ENCODE data around the gene VTI1A. TPM values are rescaled to one million over a fixed set of nuclear protein-coding genes. Genes with fewer than 3 reads are reported as not detected.

The VTI1A gene
- total RNA-seq, 2 donors from 2014 or later, result 58.8 to 65.0 TPM

- H3K27me3 Mint-ChIP-seq, result no peaks in the 10 kb centered on the region
- no peak for DNase-seq
- H3K36me3 Mint-ChIP-seq (ENCODE audit: low read depth), result peaks cover 7% of the 10 kb centered on the region
- no peak for ATAC-seq
- H3K4me3 Mint-ChIP-seq, result no peak overlapping the region
- H3K27ac Mint-ChIP-seq, result no peak overlapping the region
- no peaks in the 10 kb centered on the region for H3K9me3 ChIP-seq (ENCODE audit: control insufficient read depth, low read length, poor library complexity, severe bottlenecking)
- peaks cover 6% of the 10 kb centered on the region for H3K4me1 Mint-ChIP-seq
These were observed 369.0 kb downstream of the VTI1A start for GRCh38 chr10:112816033-112816430.

GRCh38 chr10:112816891-112817290 is 369.9 kb downstream of the VTI1A start:
- H3K36me3 Mint-ChIP-seq (ENCODE audit: low read depth), result peaks cover 7% of the 10 kb centered on the region

DNA sequence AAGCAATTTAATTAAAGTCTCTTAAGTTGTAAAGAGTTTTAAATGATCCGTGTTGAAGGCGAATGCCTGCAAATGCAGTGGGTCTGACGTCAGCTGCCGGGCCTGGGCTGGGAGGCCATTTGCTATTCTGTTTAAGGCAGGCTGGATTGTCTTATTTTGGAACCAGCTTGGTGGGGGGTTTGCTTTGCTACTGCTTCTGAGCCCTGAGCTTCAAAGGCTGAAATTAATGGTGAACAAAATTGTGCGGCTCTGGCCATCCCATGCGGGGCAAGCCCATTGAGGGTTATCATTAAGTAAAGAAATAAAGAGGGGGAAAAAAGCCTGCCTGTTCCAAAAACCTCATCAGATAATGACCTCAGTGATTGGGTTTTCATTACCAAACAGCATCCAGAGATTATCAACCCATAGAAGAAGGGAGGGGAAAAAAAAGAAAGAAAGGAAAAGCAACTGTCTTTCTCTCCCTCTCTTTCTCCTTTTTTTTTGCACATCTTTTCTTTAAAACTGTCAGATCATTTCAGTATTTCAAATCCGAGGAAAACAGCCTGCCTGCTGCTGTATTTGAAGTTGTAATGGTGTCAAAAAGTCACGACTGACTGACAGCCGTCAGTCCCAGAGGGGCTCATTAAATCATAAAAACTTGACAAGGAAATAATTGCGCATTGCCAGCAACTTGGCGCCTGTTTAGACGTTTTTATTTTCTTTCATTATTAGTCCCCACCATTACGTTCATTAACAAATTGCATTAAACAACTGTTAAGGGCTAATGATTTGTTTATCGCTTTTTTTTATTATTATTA is 371.2 kb downstream of the VTI1A start:
- no peaks in the 10 kb centered on the region for H3K9me3 ChIP-seq (ENCODE audit: control insufficient read depth, low read length, poor library complexity, severe bottlenecking)
- Mint-ChIP-seq H3K27me3 (no peaks in the 10 kb centered on the region), H3K27ac (no peak overlapping the region), H3K36me3 (ENCODE audit: low read depth) (peaks cover 11% of the 10 kb centered on the region), H3K4me1 (peaks cover 2% of the 10 kb centered on the region), H3K4me3 (no peak overlapping the region)
- ATAC-seq (no peak), DNase-seq (no peak)

More at GRCh38 chr10:112816891-112817290, 369.9 kb downstream of the VTI1A start:
- Mint-ChIP-seq H3K27ac (no peak overlapping the region), H3K4me1 (peaks cover 6% of the 10 kb centered on the region), H3K4me3 (no peak overlapping the region), H3K27me3 (no peaks in the 10 kb centered on the region)
- no peaks in the 10 kb centered on the region for H3K9me3 ChIP-seq (ENCODE audit: control insufficient read depth, low read length, poor library complexity, severe bottlenecking)
- ATAC-seq (no peak), DNase-seq (no peak)

GRCh38 chr10:112819231-112819630 is 372.2 kb downstream of the VTI1A start:
- no peak for ATAC-seq
- H3K27ac Mint-ChIP-seq, result no peak overlapping the region
- no peak overlapping the region for H3K4me3 Mint-ChIP-seq
- peaks cover 2% of the 10 kb centered on the region for H3K4me1 Mint-ChIP-seq
- no peaks in the 10 kb centered on the region for H3K9me3 ChIP-seq (ENCODE audit: control insufficient read depth, low read length, poor library complexity, severe bottlenecking)
- H3K36me3 Mint-ChIP-seq (ENCODE audit: low read depth), result peaks cover 9% of the 10 kb centered on the region
- DNase-seq, result no peak
- H3K27me3 Mint-ChIP-seq, result no peaks in the 10 kb centered on the region

- peaks cover 9% of the 10 kb centered on the region for H3K36me3 Mint-ChIP-seq (ENCODE audit: low read depth)
- H3K4me3 Mint-ChIP-seq, result no peak overlapping the region
- no peaks in the 10 kb centered on the region for H3K27me3 Mint-ChIP-seq
These were observed 373.3 kb downstream of the VTI1A start for GRCh38 chr10:112820320-112820719.

GRCh38 chr10:112821038-112821437 is 374.0 kb downstream of the VTI1A start:
- peaks cover 2% of the 10 kb centered on the region for H3K4me1 Mint-ChIP-seq
- no peak overlapping the region for H3K27ac Mint-ChIP-seq
- no peaks in the 10 kb centered on the region for H3K9me3 ChIP-seq (ENCODE audit: control insufficient read depth, low read length, poor library complexity, severe bottlenecking)
- no peak for DNase-seq
- ATAC-seq, result no peak
- H3K36me3 Mint-ChIP-seq (ENCODE audit: low read depth), result peaks cover 4% of the 10 kb centered on the region
- H3K27me3 Mint-ChIP-seq, result no peaks in the 10 kb centered on the region
- no peak overlapping the region for H3K4me3 Mint-ChIP-seq

More at GRCh38 chr10:112820320-112820719, 373.3 kb downstream of the VTI1A start:
- Mint-ChIP-seq H3K4me1 (peaks cover 2% of the 10 kb centered on the region), H3K27ac (no peak overlapping the region)
- ATAC-seq (no peak), DNase-seq (no peak)
- H3K9me3 ChIP-seq (ENCODE audit: control insufficient read depth, low read length, poor library complexity, severe bottlenecking), result no peaks in the 10 kb centered on the region

- no peak overlapping the region for H3K27ac Mint-ChIP-seq
- H3K36me3 Mint-ChIP-seq (ENCODE audit: low read depth), result peaks cover 4% of the 10 kb centered on the region
- no peak overlapping the region for H3K4me3 Mint-ChIP-seq
- DNase-seq, result no peak
- H3K4me1 Mint-ChIP-seq, result peaks cover 2% of the 10 kb centered on the region
- H3K9me3 ChIP-seq (ENCODE audit: control insufficient read depth, low read length, poor library complexity, severe bottlenecking), result no peaks in the 10 kb centered on the region
- no peak for ATAC-seq
- no peaks in the 10 kb centered on the region for H3K27me3 Mint-ChIP-seq
These were observed 374.6 kb downstream of the VTI1A start for GRCh38 chr10:112821663-112822062.

DNA sequence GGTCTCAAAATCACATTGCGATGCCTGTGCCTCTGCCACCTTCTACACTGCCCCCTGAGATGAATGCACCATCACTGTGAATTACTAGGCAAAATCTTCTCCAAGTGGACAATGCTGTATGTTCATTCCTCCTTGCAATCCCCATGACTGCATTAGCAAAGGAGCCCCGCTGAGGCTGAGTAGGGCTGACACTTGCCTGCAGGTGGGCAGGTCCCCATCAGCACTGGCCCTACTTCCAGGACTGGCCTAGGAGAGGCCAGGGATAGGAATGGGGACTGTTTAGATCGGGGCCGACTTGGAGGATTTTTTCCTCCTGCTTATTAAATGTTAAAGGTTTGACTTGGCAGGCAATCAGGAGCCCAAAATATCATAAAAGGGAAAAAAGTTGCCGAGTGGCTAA is 376.0 kb downstream of the VTI1A start:
- Mint-ChIP-seq H3K4me3 (no peak overlapping the region), H3K36me3 (ENCODE audit: low read depth) (peaks cover 4% of the 10 kb centered on the region)
- ATAC-seq, result no peak

GRCh38 chr10:112823604-112824003 is 376.6 kb downstream of the VTI1A start:
- ATAC-seq (no peak), DNase-seq (no peak)
- Mint-ChIP-seq H3K27ac (no peak overlapping the region), H3K36me3 (ENCODE audit: low read depth) (peaks cover 4% of the 10 kb centered on the region), H3K4me3 (no peak overlapping the region), H3K4me1 (peaks cover 2% of the 10 kb centered on the region), H3K27me3 (no peaks in the 10 kb centered on the region)
- H3K9me3 ChIP-seq (ENCODE audit: control insufficient read depth, low read length, poor library complexity, severe bottlenecking), result no peaks in the 10 kb centered on the region

More for the DNA sequence above, 376.0 kb downstream of the VTI1A start:
- peaks cover 2% of the 10 kb centered on the region for H3K4me1 Mint-ChIP-seq
- H3K27ac Mint-ChIP-seq, result no peak overlapping the region
- H3K27me3 Mint-ChIP-seq, result no peaks in the 10 kb centered on the region
- DNase-seq, result no peak
- H3K9me3 ChIP-seq (ENCODE audit: control insufficient read depth, low read length, poor library complexity, severe bottlenecking), result no peaks in the 10 kb centered on the region

- peaks cover 4% of the 10 kb centered on the region for H3K36me3 Mint-ChIP-seq (ENCODE audit: low read depth)
These were observed 379.1 kb downstream of the VTI1A start for GRCh38 chr10:112826018-112826697.

GRCh38 chr10:112827086-112827485 is 380.1 kb downstream of the VTI1A start:
- no peak overlapping the region for H3K27ac Mint-ChIP-seq
- ATAC-seq (no peak), DNase-seq (no peak)
- no peaks in the 10 kb centered on the region for H3K27me3 Mint-ChIP-seq
- peaks cover 4% of the 10 kb centered on the region for H3K36me3 Mint-ChIP-seq (ENCODE audit: low read depth)
- peaks cover 3% of the 10 kb centered on the region for H3K4me1 Mint-ChIP-seq
- no peaks in the 10 kb centered on the region for H3K9me3 ChIP-seq (ENCODE audit: control insufficient read depth, low read length, poor library complexity, severe bottlenecking)
- H3K4me3 Mint-ChIP-seq, result no peak overlapping the region

More at GRCh38 chr10:112826018-112826697, 379.1 kb downstream of the VTI1A start:
- Mint-ChIP-seq H3K27me3 (no peaks in the 10 kb centered on the region), H3K27ac (no peak overlapping the region), H3K4me3 (no peak overlapping the region), H3K4me1 (peaks cover 3% of the 10 kb centered on the region)
- no peaks in the 10 kb centered on the region for H3K9me3 ChIP-seq (ENCODE audit: control insufficient read depth, low read length, poor library complexity, severe bottlenecking)
- DNase-seq (no peak), ATAC-seq (no peak)

GRCh38 chr10:112827951-112828350 is 380.9 kb downstream of the VTI1A start:
- Mint-ChIP-seq H3K27me3 (no peaks in the 10 kb centered on the region), H3K4me3 (no peak overlapping the region), H3K4me1 (peaks cover 3% of the 10 kb centered on the region), H3K36me3 (ENCODE audit: low read depth) (no peaks in the 10 kb centered on the region), H3K27ac (no peak overlapping the region)
- ATAC-seq (no peak), DNase-seq (no peak)
- no peaks in the 10 kb centered on the region for H3K9me3 ChIP-seq (ENCODE audit: control insufficient read depth, low read length, poor library complexity, severe bottlenecking)

DNA sequence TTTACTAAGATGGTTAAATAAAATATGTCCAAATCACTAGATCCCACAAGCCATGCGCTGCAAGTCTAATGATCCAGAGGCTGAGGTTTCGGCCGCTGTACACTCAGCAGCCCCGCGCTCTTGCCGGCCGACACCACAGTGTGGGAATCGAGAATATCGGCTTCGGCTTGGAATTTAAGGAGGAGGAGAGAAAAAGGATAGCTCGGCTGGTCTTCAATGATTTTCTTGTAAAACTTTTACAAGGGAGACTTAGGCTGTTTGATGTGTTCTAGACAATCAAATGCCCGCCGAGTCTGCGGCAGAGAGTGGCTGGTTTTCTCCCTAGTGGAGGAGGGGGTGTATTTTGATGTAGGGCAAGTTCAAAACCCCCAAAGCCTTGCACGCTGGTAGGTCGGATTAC is 384.8 kb downstream of the VTI1A start:
- Mint-ChIP-seq H3K27me3 (no peaks in the 10 kb centered on the region), H3K36me3 (ENCODE audit: low read depth) (no peaks in the 10 kb centered on the region), H3K27ac (no peak overlapping the region), H3K4me3 (no peak overlapping the region), H3K4me1 (peaks cover 3% of the 10 kb centered on the region)
- no peak for DNase-seq
- H3K9me3 ChIP-seq (ENCODE audit: control insufficient read depth, low read length, poor library complexity, severe bottlenecking), result no peaks in the 10 kb centered on the region
- no peak for ATAC-seq
